HCT116 (cell line): ENCODE measurements around the gene MAP1LC3B. TPM values are rescaled to one million over a fixed set of nuclear protein-coding genes. Genes with fewer than 3 reads are reported as not detected.

Experiments used
- ATAC-seq: fragments of 200-7000 bp; cut with Tn5 transposase; 2 replicates; pipeline ENCODE4 v1.9.1; 2020; ENCODE audit warnings: mild to moderate bottlenecking, moderate library complexity
- BruUV-seq: library from RNA; stranded (reverse); fragments of 400-500 nt; replicated peaks from 2 replicates; lab custom pipeline; 2021; lab: Mats Ljungman, UMichigan
- CTCF ChIA-PET: fragments of 300-600 bp; sonication (Branson Sonifier 250); formaldehyde crosslinking; loops from one replicate; lab custom pipeline; 2021; ENCODE audit warnings: antibody characterized with exemption; lab: Charles Lee
- POLR2A ChIA-PET: fragments of 300-600, 350-600 bp; sonication (Branson Sonifier 250); formaldehyde crosslinking; loops from one replicate; lab custom pipeline; 2021; ENCODE audit warnings: antibody characterized with exemption; lab: Charles Lee
- RAD21 ChIA-PET, 2 experiments: fragments of 300-600 bp; sonication (Branson Sonifier 250); formaldehyde crosslinking; loops; one replicate each; lab custom pipeline; 2023; ENCODE audit warnings: low total read pairs in 2 of 2; ENCODE audit not compliant: uncharacterized antibody in 2 of 2, unreplicated experiment in 2 of 2, low non-redundant PET in 1 of 2; lab: Charles Lee
- DNase-seq: peaks from one replicate; pipeline ENCODE4 v3.0.0-alpha.2; 2010; ENCODE audit warnings: low read depth, low spot score
- H2AFZ ChIP-seq: fragments of 200-600 bp; shearing (Covaris generic), sonication (generic); 2 replicates; pipeline ENCODE4 v1.6.1; 2017; ENCODE audit warnings: low read depth, mixed run types, mixed read lengths, antibody characterized with exemption, low read length; ENCODE audit not compliant: poor library complexity, severe bottlenecking
- H3K27ac ChIP-seq: 2 replicates; pipeline ENCODE4 v1.5.1; 2012; ENCODE audit warnings: low read depth, low read length
- H3K27me3 ChIP-seq: fragments of 200-600 bp; sonication (generic); 2 replicates; pipeline ENCODE4 v1.6.1; 2016; ENCODE audit warnings: mixed run types, low read length, mixed read lengths; ENCODE audit not compliant: insufficient read depth
- H3K36me3 ChIP-seq, 2 experiments: fragments of 200-500 bp in 1 of 2; fragments of 200-600 bp in 1 of 2; sonication (Bioruptor generic) in 1 of 2; sonication (generic) in 1 of 2; 2 replicates each; pipeline versions ENCODE4 v1.5.1 to v1.6.1; 2014 to 2016; ENCODE audit warnings: low read length in 2 of 2, inconsistent platforms in 1 of 2, mixed read lengths in 1 of 2, mixed run types in 1 of 2; ENCODE audit not compliant: insufficient read depth in 2 of 2, control insufficient read depth in 1 of 2
- H3K4me1 ChIP-seq, 2 experiments: fragments of 200-600 bp in 1 of 2; sonication (generic) in 1 of 2; 2 replicates each; pipeline versions ENCODE4 v1.5.1 to v1.6.1; 2012 to 2017; ENCODE audit warnings: low read length in 2 of 2, inconsistent platforms in 1 of 2, mild to moderate bottlenecking in 1 of 2, mixed read lengths in 1 of 2, mixed run types in 1 of 2, moderate library complexity in 1 of 2; ENCODE audit not compliant: insufficient read depth in 2 of 2, control insufficient read depth in 1 of 2
- H3K4me2 ChIP-seq: fragments of 200-600 bp; sonication (generic); 2 replicates; pipeline ENCODE4 v1.6.1; 2017; ENCODE audit warnings: mixed run types, low read length, mixed read lengths
- H3K4me3 ChIP-seq, 2 experiments: fragments of 200-600 bp in 1 of 2; sonication (generic) in 1 of 2; replicated peaks in 1 of 2; 2 replicates each; pipeline ENCODE4 v1.5.1; 2011 to 2016; ENCODE audit warnings: low read length in 2 of 2, control low read depth in 1 of 2, low read depth in 1 of 2, mild to moderate bottlenecking in 1 of 2, mixed read lengths in 1 of 2, mixed run types in 1 of 2
- H3K79me2 ChIP-seq: fragments of 200-600 bp; sonication (generic); 2 replicates; pipeline ENCODE4 v1.6.1; 2017; ENCODE audit warnings: mild to moderate bottlenecking, mixed run types, low read length, moderate library complexity, mixed read lengths; ENCODE audit not compliant: insufficient read depth
- H3K9ac ChIP-seq: fragments of 200-600 bp; sonication (generic); 2 replicates; pipeline ENCODE4 v1.6.1; 2016; ENCODE audit warnings: low read length, mixed read lengths
- H3K9me2 ChIP-seq: fragments of 200-600 bp; sonication (generic), shearing (Covaris generic); 2 replicates; pipeline ENCODE4 v1.6.1; 2017; ENCODE audit warnings: mixed run types, mild to moderate bottlenecking, moderate library complexity; ENCODE audit not compliant: insufficient read depth
- H3K9me3 ChIP-seq, 2 experiments: fragments of 200-500 bp in 1 of 2; fragments of 200-600 bp in 1 of 2; sonication (Bioruptor generic) in 1 of 2; sonication (generic) in 1 of 2; 2 replicates each; pipeline ENCODE4 v1.6.1; 2014 to 2017; ENCODE audit warnings: low read length in 2 of 2, mixed read lengths in 2 of 2, inconsistent platforms in 1 of 2, low read depth in 1 of 2, mild to moderate bottlenecking in 1 of 2, mixed run types in 1 of 2, moderate library complexity in 1 of 2; ENCODE audit not compliant: control insufficient read depth in 1 of 2, insufficient read depth in 1 of 2
- H4K20me1 ChIP-seq: fragments of 200-600 bp; sonication (generic), shearing (Covaris generic); 2 replicates; pipeline ENCODE4 v1.6.1; 2017; ENCODE audit warnings: mixed run types, mild to moderate bottlenecking, moderate library complexity; ENCODE audit not compliant: insufficient read depth
- EGR1 ChIP-seq: IDR thresholded peaks from 2 replicates; pipeline ENCODE4 v1.6.1; 2012; ENCODE audit warnings: low read depth
- ELF1 ChIP-seq: IDR thresholded peaks from 2 replicates; pipeline ENCODE4 v1.6.1; 2012; ENCODE audit warnings: low read depth, borderline replicate concordance
- FOSL1 ChIP-seq: IDR thresholded peaks from 2 replicates; pipeline ENCODE4 v1.6.1; 2012; ENCODE audit warnings: low read depth
- JUND ChIP-seq: IDR thresholded peaks from 2 replicates; pipeline ENCODE4 v1.6.1; 2012
- MAX ChIP-seq: IDR thresholded peaks from 2 replicates; pipeline ENCODE4 v1.6.1; 2012
- RAD21 ChIP-seq: IDR thresholded peaks from 2 replicates; pipeline ENCODE4 v1.6.1; 2012; ENCODE audit warnings: low read depth, mild to moderate bottlenecking
- SP1 ChIP-seq: IDR thresholded peaks from 2 replicates; pipeline ENCODE4 v1.6.1; 2012; ENCODE audit warnings: low read depth
- TCF7L2 ChIP-seq: IDR thresholded peaks from 2 replicates; pipeline ENCODE4 v1.7.0; 2011; ENCODE audit warnings: borderline replicate concordance, inconsistent platforms; ENCODE audit not compliant: insufficient read depth, insufficient read length; ENCODE audit errors: extremely low read depth
- YY1 ChIP-seq: IDR thresholded peaks from 2 replicates; pipeline ENCODE4 v1.6.1; 2011; ENCODE audit warnings: low read length, low read depth, moderate library complexity, mild to moderate bottlenecking; ENCODE audit not compliant: insufficient replicate concordance; ENCODE audit errors: extremely low read depth
- ZFX ChIP-seq: fragments of 450-650 bp; IDR thresholded peaks from 2 replicates; pipeline ENCODE4 v1.6.1; 2017
- ZNF274 ChIP-seq: fragments of 200-500 bp; sonication (Bioruptor generic); IDR thresholded peaks from 2 replicates; pipeline ENCODE4 v1.6.1; 2014; ENCODE audit warnings: mild to moderate bottlenecking, low read depth, low read length, inconsistent platforms
- intact Hi-C: fragments of 100-400 bp; cut with micrococcal nuclease; formaldehyde crosslinking; loops from 2 replicates; pipeline ENCODE4 v1.10.0; 2022
- total RNA-seq: library from RNA; stranded (reverse); gene quantifications from one replicate; pipeline ENCODE4 v1.2.1, GENCODE V29; 2021; ENCODE audit not compliant: unreplicated experiment
- TF ChIP-seq, protein P1 (sequence below): IDR thresholded peaks from 2 replicates; pipeline ENCODE4 v1.6.1; 2011; ENCODE audit warnings: mild to moderate bottlenecking, low read length, moderate library complexity; ENCODE audit not compliant: insufficient replicate concordance; ENCODE audit errors: extremely low read depth

Gene MAP1LC3B
- total RNA-seq, 1 experiment from 2014 or later: 93.8 TPM

DNA sequence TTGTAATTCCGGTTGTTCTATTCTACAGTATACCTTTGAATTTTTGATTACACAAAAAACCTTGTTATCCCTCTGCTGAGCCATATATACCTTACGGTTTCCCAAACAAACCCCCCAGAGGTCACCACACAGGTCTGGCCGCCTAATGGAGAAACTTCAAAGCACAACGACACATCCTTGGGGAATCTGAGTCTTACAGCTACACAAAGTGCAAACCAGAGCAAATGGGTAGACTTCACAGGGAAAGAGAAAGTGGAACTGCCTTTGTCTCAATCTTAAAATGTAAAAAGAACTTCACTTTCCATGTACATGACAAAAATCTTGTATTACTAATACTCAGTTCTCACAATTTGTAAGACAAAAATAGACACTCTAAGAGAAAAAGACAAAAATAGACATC, 11.3 kb upstream of the MAP1LC3B start:
- H2AFZ ChIP-seq: no peak overlapping the region
- ChIA-PET CTCF (no interaction called here), POLR2A (no interaction called here), RAD21 (no interaction called here)
- no peaks in the 10 kb centered on the region for H3K9me3 ChIP-seq
- H3K9ac ChIP-seq: no peak overlapping the region
- H3K27ac ChIP-seq: no peak overlapping the region
- no TSS peak for BruUV-seq
- peak overlapping the region; percentile 2; the same call in 1 of the 2 replicates for H3K4me2 ChIP-seq
- no peak for DNase-seq
- intact Hi-C loops: loop anchor here (5.0 kb wide), 1 partner anchor 64 kb away; the partner anchor contains the start of gene C16orf95
- peaks cover 74% of the 10 kb centered on the region for H3K79me2 ChIP-seq
- ATAC-seq: no peak
- H3K9me2 ChIP-seq: no peaks in the 10 kb centered on the region
- no peak overlapping the region for H3K4me3 ChIP-seq
- TF ChIP-seq ZFX (no peak), FOSL1 (no peak), RAD21 (no peak), ELF1 (no peak), EGR1 (no peak), TCF7L2 (no peak), YY1 (no peak), JUND (no peak), SP1 (no peak), MAX (no peak), ZNF274 (no peak)
- TF ChIP-seq, protein P1, sequence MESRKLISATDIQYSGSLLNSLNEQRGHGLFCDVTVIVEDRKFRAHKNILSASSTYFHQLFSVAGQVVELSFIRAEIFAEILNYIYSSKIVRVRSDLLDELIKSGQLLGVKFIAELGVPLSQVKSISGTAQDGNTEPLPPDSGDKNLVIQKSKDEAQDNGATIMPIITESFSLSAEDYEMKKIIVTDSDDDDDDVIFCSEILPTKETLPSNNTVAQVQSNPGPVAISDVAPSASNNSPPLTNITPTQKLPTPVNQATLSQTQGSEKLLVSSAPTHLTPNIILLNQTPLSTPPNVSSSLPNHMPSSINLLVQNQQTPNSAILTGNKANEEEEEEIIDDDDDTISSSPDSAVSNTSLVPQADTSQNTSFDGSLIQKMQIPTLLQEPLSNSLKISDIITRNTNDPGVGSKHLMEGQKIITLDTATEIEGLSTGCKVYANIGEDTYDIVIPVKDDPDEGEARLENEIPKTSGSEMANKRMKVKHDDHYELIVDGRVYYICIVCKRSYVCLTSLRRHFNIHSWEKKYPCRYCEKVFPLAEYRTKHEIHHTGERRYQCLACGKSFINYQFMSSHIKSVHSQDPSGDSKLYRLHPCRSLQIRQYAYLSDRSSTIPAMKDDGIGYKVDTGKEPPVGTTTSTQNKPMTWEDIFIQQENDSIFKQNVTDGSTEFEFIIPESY: no peak
- 0 out of 4 replicates have a peak, but pooled peaks cover 0 to 7% of the 10 kb centered on the region in 2 experiments for H3K36me3 ChIP-seq
- peaks cover 32 to 42% of the 10 kb centered on the region in 2 experiments for H3K4me1 ChIP-seq
- peaks cover 17% of the 10 kb centered on the region; the same call in 1 of the 2 replicates for H4K20me1 ChIP-seq
- no peaks in the 10 kb centered on the region for H3K27me3 ChIP-seq
